HEK293 (cell line): ENCODE results near the gene FBXO3.
A peak's percentile ranks its signal among the peaks of the same experiment; 100 is the strongest.

ENCODE experiments used
- CTCF ChIA-PET: fragments of 350-600 bp; formaldehyde crosslinking; extraction: SDS; loops from one replicate; lab custom pipeline; 2021; ENCODE audit warnings: antibody characterized with exemption; lab: Yijun Ruan, JAX
- POLR2A ChIA-PET: fragments of 300-600 bp; formaldehyde crosslinking; extraction: SDS; loops from one replicate; lab custom pipeline; 2020; ENCODE audit warnings: antibody characterized with exemption, inconsistent platforms; lab: Yijun Ruan, JAX
- H3K27ac ChIP-seq: fragments of 200-500 bp; sonication (Bioruptor generic); 2 replicates; pipeline ENCODE4 v1.5.1; 2014; ENCODE audit warnings: low read depth, low read length, control low read depth, inconsistent platforms; ENCODE audit errors: extremely low read depth
- H3K36me3 ChIP-seq, 2 experiments: fragments of 200-500 bp in 1 of 2; sonication (Bioruptor generic) in 1 of 2; 1 replicate in 1 of 2; 2 replicates in 1 of 2; pipeline ENCODE4 v1.5.1; 2014 to 2017; ENCODE audit warnings: inconsistent platforms in 2 of 2, low read length in 2 of 2; ENCODE audit not compliant: control insufficient read depth in 2 of 2, insufficient read depth in 1 of 2
- H3K4me1 ChIP-seq: fragments of 200-500 bp; sonication (Bioruptor generic); 2 replicates; pipeline ENCODE4 v1.5.1; 2014; ENCODE audit warnings: mild to moderate bottlenecking, low read length, inconsistent platforms; ENCODE audit not compliant: control insufficient read depth, insufficient read depth
- H3K4me3 ChIP-seq: 2 replicates; pipeline ENCODE4 v1.5.1; 2011; ENCODE audit warnings: low read depth, mild to moderate bottlenecking, control low read depth, low read length, moderate library complexity
- H3K9me3 ChIP-seq: fragments of 200-500 bp; sonication (Bioruptor generic); 2 replicates; pipeline ENCODE4 v1.5.1; 2014; ENCODE audit warnings: low read depth, low read length, inconsistent platforms; ENCODE audit not compliant: control insufficient read depth, insufficient read depth
- INSM2 ChIP-seq: fragments of 450-650 bp; formaldehyde crosslinking; IDR thresholded peaks from 2 replicates; pipeline ENCODE4 v1.5.1; 2016; ENCODE audit warnings: missing biosample characterization, missing genetic modification characterization
- KLF7 ChIP-seq: fragments of 450-650 bp; formaldehyde crosslinking; IDR thresholded peaks from 2 replicates; pipeline ENCODE4 v1.5.1; 2016; ENCODE audit warnings: missing biosample characterization, missing genetic modification characterization, borderline replicate concordance
- REST ChIP-seq: fragments of 450-650 bp; formaldehyde crosslinking; IDR thresholded peaks from 2 replicates; pipeline ENCODE4 v1.5.1; 2016; ENCODE audit warnings: missing biosample characterization, missing genetic modification characterization
- ZBTB17 ChIP-seq: fragments of 450-650 bp; formaldehyde crosslinking; IDR thresholded peaks from 2 replicates; pipeline ENCODE4 v1.5.1; 2016; ENCODE audit warnings: missing biosample characterization, missing genetic modification characterization
- ZBTB20 ChIP-seq: fragments of 450-650 bp; formaldehyde crosslinking; IDR thresholded peaks from 2 replicates; pipeline ENCODE4 v1.5.1; 2016; ENCODE audit warnings: missing biosample characterization, missing genetic modification characterization
- ZNF18 ChIP-seq: fragments of 450-650 bp; formaldehyde crosslinking; IDR thresholded peaks from 2 replicates; pipeline ENCODE4 v1.5.1; 2016; ENCODE audit warnings: missing biosample characterization, missing genetic modification characterization
- ZNF280D ChIP-seq: fragments of 450-650 bp; formaldehyde crosslinking; IDR thresholded peaks from 2 replicates; pipeline ENCODE4 v1.5.1; 2016; ENCODE audit warnings: missing biosample characterization, missing genetic modification characterization
- ZNF514 ChIP-seq: fragments of 450-650 bp; formaldehyde crosslinking; IDR thresholded peaks from 2 replicates; pipeline ENCODE4 v1.5.1; 2016; ENCODE audit warnings: missing biosample characterization, missing genetic modification characterization
- ZNF600 ChIP-seq: fragments of 450-650 bp; formaldehyde crosslinking; IDR thresholded peaks from 2 replicates; pipeline ENCODE4 v1.5.1; 2016; ENCODE audit warnings: missing biosample characterization, missing genetic modification characterization
- ZNF626 ChIP-seq: fragments of 450-650 bp; sonication (Bioruptor Pico); formaldehyde crosslinking; IDR thresholded peaks from 2 replicates; pipeline ENCODE4 v1.5.1; 2018; ENCODE audit warnings: missing biosample characterization, missing genetic modification characterization, inconsistent platforms
- ZNF654 ChIP-seq: fragments of 450-650 bp; formaldehyde crosslinking; IDR thresholded peaks from 2 replicates; pipeline ENCODE4 v1.5.1; 2016; ENCODE audit warnings: low read depth, missing biosample characterization, missing genetic modification characterization
- ZNF843 ChIP-seq: fragments of 450-650 bp; formaldehyde crosslinking; IDR thresholded peaks from 2 replicates; pipeline ENCODE4 v1.5.1; 2016; ENCODE audit warnings: missing biosample characterization, missing genetic modification characterization

FBXO3 gene

GRCh38 chr11:33723238-33723881 is 51.0 kb downstream of the FBXO3 start:
- no peak overlapping the region for H3K4me3 ChIP-seq
- ChIA-PET CTCF (interaction anchor here (0.7 to 0.9 kb wide), 3 partner anchors 8 to 19 kb away, joined by 3 to 5 read pairs (median 3); no protein-coding TSS in a partner anchor), POLR2A (interaction anchor here (2.5 kb wide), 1 partner anchor 13 kb away, joined by 15 read pairs; the partner anchor contains the start of gene CD59)
- peaks cover 4% of the 10 kb centered on the region for H3K4me1 ChIP-seq
- 0 out of 2 replicates have a peak, but pooled peaks have one; percentile 21 for TF ChIP-seq ZNF600 (tag by site-specific recombination)
- no peak for TF ChIP-seq REST (tag by site-specific recombination)
- no peak overlapping the region for H3K27ac ChIP-seq
- peaks cover 0 to 41% of the 10 kb centered on the region in 2 experiments; a peak in 1 of 3 replicates for H3K36me3 ChIP-seq
- H3K9me3 ChIP-seq, result no peaks in the 10 kb centered on the region

- peaks cover 0 to 42% of the 10 kb centered on the region in 2 experiments; a peak in 1 of 3 replicates for H3K36me3 ChIP-seq
- H3K4me3 ChIP-seq, result no peak overlapping the region
- TF ChIP-seq ZNF626 (no peak), KLF7 (tag by site-specific recombination) (no peak), INSM2 (tag by site-specific recombination) (no peak), ZNF280D (no peak), ZBTB17 (tag by site-specific recombination) (no peak), ZNF514 (no peak), ZNF18 (tag by site-specific recombination) (no peak), ZNF843 (tag by site-specific recombination) (no peak), ZBTB20 (no peak), ZNF654 (tag by site-specific recombination) (no peak)
- H3K9me3 ChIP-seq, result no peaks in the 10 kb centered on the region
- peaks cover 4% of the 10 kb centered on the region for H3K4me1 ChIP-seq
- ChIA-PET POLR2A (interaction anchor here (2.2 kb wide), 1 partner anchor 14 kb away, joined by 8 read pairs; the partner anchor contains the start of gene CD59), CTCF (no interaction called here)
- H3K27ac ChIP-seq, result no peak overlapping the region
These were observed 51.6 kb downstream of the FBXO3 start for GRCh38 chr11:33722590-33723234.
